GM12878 (cell line): Measurements from ENCODE around the gene INHBE. TPM values are rescaled to one million over a fixed set of nuclear protein-coding genes. Genes with fewer than 3 reads are reported as not detected.
A peak's percentile ranks its signal among the peaks of the same experiment; 100 is the strongest.

Source experiments
- BMI1 ChIP-seq: fragments of 450-650 bp; IDR thresholded peaks from 2 replicates; pipeline ENCODE4 v1.6.1; 2016; ENCODE audit warnings: mild to moderate bottlenecking, moderate library complexity, borderline replicate concordance
- CBX3 ChIP-seq: fragments of 200-600 bp; sonication (generic); IDR thresholded peaks from 2 replicates; pipeline ENCODE4 v1.6.1; 2016; ENCODE audit warnings: low read depth, borderline replicate concordance
- EED ChIP-seq: sonication (generic); IDR thresholded peaks from 2 replicates; pipeline ENCODE4 v1.6.1; 2016; ENCODE audit warnings: antibody characterized with exemption, low read depth
- ETV6 ChIP-seq, 2 experiments: fragments of 450-650 bp in 1 of 2; IDR thresholded peaks in 1 of 2; conservative IDR thresholded peaks in 1 of 2; 2 replicates each; pipeline ENCODE4 v1.6.1; 2014; ENCODE audit warnings: antibody characterized with exemption in 1 of 2, borderline replicate concordance in 1 of 2, low read depth in 1 of 2, mild to moderate bottlenecking in 1 of 2, moderate library complexity in 1 of 2
- FOXK2 ChIP-seq: fragments of 450-650 bp; IDR thresholded peaks from 2 replicates; pipeline ENCODE4 v1.6.1; 2017; ENCODE audit warnings: mild to moderate bottlenecking, moderate library complexity
- HCFC1 ChIP-seq: fragments of 150-350 bp; IDR thresholded peaks from 2 replicates; pipeline ENCODE4 v1.6.1; 2014; ENCODE audit warnings: low read length
- IKZF1 ChIP-seq: fragments of 450-650 bp; conservative IDR thresholded peaks from 2 replicates; pipeline ENCODE4 v1.6.1; 2017; ENCODE audit warnings: antibody characterized with exemption, mild to moderate bottlenecking
- IRF4 ChIP-seq: IDR thresholded peaks from 2 replicates; pipeline ENCODE4 v1.6.1; 2011; ENCODE audit warnings: low read depth, low read length
- MEF2A ChIP-seq: IDR thresholded peaks from 2 replicates; pipeline ENCODE4 v1.6.1; 2011; ENCODE audit warnings: low read depth, mild to moderate bottlenecking, low read length, moderate library complexity; ENCODE audit not compliant: insufficient read depth
- MXI1 ChIP-seq: fragments of 150-350 bp; IDR thresholded peaks from 2 replicates; pipeline ENCODE4 v1.6.1; 2011; ENCODE audit warnings: low read depth, mild to moderate bottlenecking, inconsistent platforms, low read length, improper control_type of control experiment
- POLR2A ChIP-seq: IDR thresholded peaks from 2 replicates; pipeline ENCODE4 v1.6.1; 2011; ENCODE audit warnings: low read depth, mild to moderate bottlenecking, low read length
- ZNF274 ChIP-seq: IDR thresholded peaks from one replicate; pipeline ENCODE4 v1.8.0; 2011; ENCODE audit not compliant: insufficient read length, insufficient read depth
- polyA plus RNA-seq, 11 experiments: library from polyadenylated mRNA; depleted of rRNA in 4 of 11; unstranded in 6 of 11; stranded (reverse) in 5 of 11; fragments of >200 nt; fragmentation: Nextera tagmentation in 4 of 11; fragmentation: Illumina TruSeq in 1 of 11; extraction: Ambion mirVana in 4 of 11; extraction: Trizol in 1 of 11; gene quantifications; 1 replicate in 1 of 11; 2 replicates in 10 of 11; pipeline versions ENCODE4 v1.2.1 to v1.2.3, GENCODE V29; 2011 to 2016; ENCODE audit warnings: inconsistent platforms in 2 of 11, missing spikeins in 2 of 11, low read depth in 1 of 11
- total RNA-seq, 4 experiments: library from RNA; depleted of rRNA in 3 of 4; stranded (reverse); fragments of >200 nt in 3 of 4; fragmentation: Illumina TruSeq in 1 of 4; extraction: Trizol in 1 of 4; gene quantifications; 2 replicates each; pipeline versions ENCODE4 v1.2.1 to v1.2.3, GENCODE V29; 2013 to 2021
- TF ChIP-seq, protein P1 (sequence below): fragments of 450-650 bp; IDR thresholded peaks from 2 replicates; pipeline ENCODE4 v1.6.1; 2017; ENCODE audit warnings: mild to moderate bottlenecking
- TF ChIP-seq, protein P2 (sequence below): fragments of 450-650 bp; IDR thresholded peaks from 2 replicates; pipeline ENCODE4 v1.6.1; 2017; ENCODE audit warnings: antibody characterized with exemption, mild to moderate bottlenecking, moderate library complexity
- TF ChIP-seq, protein P3 (sequence below): fragments of 450-650 bp; IDR thresholded peaks from 2 replicates; pipeline ENCODE4 v1.6.1; 2018; ENCODE audit warnings: borderline replicate concordance, mild to moderate bottlenecking; ENCODE audit not compliant: partially characterized antibody
- TF ChIP-seq, protein P4 (sequence below): fragments of 450-650 bp; formaldehyde crosslinking; IDR thresholded peaks from 2 replicates; pipeline ENCODE4 v1.4.0; 2022; ENCODE audit warnings: mild to moderate bottlenecking, moderate library complexity
- TF ChIP-seq, protein P5 (sequence below): IDR thresholded peaks from 2 replicates; pipeline ENCODE4 v1.6.1; 2011; ENCODE audit warnings: borderline replicate concordance, low read depth, mild to moderate bottlenecking, moderate library complexity, low read length; ENCODE audit not compliant: insufficient read depth, poor library complexity, severe bottlenecking

INHBE gene
- total and polyA plus RNA-seq, 10 of the 15 experiments (the other 5 are each of a cell fraction or from before 2014, with no cell fraction given) = 0.09 to 2.5 (median 0.37) TPM

DNA sequence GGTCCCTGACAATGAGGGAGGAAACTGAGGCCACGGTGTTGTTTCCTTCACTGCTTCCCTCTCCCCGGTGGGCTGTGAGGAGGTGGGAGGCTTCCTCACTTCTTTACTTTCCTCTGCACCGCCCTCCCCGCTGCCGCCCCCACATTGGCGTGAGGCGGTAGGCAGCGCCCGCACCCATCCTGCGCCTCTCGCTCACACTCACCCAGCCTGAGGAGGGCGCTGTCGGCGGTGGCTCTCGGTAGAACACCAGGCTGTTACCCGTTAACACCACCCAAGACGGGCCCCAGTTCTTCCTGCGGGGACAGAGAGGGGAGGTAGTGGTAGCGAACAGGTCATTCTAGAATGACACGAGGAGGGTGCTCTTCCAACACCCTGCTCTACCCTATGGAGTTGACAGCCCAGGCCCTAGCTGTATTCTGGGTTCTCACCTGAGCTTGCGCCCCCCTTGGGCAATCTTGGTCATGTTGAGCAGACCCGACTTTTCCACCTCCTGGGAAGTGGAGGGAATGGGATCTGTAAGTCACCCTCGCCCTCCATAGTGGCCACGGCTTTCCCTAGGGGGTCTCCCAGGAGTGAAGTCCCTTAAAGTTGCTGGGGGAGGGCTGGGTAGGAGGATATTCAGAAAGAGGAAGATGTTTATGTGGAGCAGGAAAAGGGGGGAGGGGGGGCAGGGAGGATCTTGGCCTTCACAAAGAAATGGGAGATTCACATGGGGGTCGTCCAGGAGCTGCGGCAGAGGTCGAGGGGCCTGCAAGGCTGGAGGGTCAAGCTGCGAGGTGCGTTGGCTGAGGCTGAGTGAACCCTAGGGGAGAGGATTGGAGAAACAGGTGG lies 21.3 kb downstream of the INHBE start (continued):
- TF ChIP-seq, protein P1, sequence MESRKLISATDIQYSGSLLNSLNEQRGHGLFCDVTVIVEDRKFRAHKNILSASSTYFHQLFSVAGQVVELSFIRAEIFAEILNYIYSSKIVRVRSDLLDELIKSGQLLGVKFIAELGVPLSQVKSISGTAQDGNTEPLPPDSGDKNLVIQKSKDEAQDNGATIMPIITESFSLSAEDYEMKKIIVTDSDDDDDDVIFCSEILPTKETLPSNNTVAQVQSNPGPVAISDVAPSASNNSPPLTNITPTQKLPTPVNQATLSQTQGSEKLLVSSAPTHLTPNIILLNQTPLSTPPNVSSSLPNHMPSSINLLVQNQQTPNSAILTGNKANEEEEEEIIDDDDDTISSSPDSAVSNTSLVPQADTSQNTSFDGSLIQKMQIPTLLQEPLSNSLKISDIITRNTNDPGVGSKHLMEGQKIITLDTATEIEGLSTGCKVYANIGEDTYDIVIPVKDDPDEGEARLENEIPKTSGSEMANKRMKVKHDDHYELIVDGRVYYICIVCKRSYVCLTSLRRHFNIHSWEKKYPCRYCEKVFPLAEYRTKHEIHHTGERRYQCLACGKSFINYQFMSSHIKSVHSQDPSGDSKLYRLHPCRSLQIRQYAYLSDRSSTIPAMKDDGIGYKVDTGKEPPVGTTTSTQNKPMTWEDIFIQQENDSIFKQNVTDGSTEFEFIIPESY = no peak
- peak; percentile 56; the same call in 1 of the 2 replicates for TF ChIP-seq EED
- no peak for TF ChIP-seq ZNF274
- TF ChIP-seq, protein P2, sequence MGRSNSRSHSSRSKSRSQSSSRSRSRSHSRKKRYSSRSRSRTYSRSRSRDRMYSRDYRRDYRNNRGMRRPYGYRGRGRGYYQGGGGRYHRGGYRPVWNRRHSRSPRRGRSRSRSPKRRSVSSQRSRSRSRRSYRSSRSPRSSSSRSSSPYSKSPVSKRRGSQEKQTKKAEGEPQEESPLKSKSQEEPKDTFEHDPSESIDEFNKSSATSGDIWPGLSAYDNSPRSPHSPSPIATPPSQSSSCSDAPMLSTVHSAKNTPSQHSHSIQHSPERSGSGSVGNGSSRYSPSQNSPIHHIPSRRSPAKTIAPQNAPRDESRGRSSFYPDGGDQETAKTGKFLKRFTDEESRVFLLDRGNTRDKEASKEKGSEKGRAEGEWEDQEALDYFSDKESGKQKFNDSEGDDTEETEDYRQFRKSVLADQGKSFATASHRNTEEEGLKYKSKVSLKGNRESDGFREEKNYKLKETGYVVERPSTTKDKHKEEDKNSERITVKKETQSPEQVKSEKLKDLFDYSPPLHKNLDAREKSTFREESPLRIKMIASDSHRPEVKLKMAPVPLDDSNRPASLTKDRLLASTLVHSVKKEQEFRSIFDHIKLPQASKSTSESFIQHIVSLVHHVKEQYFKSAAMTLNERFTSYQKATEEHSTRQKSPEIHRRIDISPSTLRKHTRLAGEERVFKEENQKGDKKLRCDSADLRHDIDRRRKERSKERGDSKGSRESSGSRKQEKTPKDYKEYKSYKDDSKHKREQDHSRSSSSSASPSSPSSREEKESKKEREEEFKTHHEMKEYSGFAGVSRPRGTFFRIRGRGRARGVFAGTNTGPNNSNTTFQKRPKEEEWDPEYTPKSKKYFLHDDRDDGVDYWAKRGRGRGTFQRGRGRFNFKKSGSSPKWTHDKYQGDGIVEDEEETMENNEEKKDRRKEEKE = no peak
- TF ChIP-seq, protein P3, sequence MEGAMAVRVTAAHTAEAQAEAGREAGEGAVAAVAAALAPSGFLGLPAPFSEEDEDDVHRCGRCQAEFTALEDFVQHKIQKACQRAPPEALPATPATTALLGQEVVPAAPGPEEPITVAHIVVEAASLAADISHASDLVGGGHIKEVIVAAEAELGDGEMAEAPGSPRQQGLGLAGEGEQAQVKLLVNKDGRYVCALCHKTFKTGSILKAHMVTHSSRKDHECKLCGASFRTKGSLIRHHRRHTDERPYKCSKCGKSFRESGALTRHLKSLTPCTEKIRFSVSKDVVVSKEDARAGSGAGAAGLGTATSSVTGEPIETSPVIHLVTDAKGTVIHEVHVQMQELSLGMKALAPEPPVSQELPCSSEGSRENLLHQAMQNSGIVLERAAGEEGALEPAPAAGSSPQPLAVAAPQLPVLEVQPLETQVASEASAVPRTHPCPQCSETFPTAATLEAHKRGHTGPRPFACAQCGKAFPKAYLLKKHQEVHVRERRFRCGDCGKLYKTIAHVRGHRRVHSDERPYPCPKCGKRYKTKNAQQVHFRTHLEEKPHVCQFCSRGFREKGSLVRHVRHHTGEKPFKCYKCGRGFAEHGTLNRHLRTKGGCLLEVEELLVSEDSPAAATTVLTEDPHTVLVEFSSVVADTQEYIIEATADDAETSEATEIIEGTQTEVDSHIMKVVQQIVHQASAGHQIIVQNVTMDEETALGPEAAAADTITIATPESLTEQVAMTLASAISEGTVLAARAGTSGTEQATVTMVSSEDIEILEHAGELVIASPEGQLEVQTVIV = no peak
- no peak for TF ChIP-seq BMI1
- TF ChIP-seq, protein P4, sequence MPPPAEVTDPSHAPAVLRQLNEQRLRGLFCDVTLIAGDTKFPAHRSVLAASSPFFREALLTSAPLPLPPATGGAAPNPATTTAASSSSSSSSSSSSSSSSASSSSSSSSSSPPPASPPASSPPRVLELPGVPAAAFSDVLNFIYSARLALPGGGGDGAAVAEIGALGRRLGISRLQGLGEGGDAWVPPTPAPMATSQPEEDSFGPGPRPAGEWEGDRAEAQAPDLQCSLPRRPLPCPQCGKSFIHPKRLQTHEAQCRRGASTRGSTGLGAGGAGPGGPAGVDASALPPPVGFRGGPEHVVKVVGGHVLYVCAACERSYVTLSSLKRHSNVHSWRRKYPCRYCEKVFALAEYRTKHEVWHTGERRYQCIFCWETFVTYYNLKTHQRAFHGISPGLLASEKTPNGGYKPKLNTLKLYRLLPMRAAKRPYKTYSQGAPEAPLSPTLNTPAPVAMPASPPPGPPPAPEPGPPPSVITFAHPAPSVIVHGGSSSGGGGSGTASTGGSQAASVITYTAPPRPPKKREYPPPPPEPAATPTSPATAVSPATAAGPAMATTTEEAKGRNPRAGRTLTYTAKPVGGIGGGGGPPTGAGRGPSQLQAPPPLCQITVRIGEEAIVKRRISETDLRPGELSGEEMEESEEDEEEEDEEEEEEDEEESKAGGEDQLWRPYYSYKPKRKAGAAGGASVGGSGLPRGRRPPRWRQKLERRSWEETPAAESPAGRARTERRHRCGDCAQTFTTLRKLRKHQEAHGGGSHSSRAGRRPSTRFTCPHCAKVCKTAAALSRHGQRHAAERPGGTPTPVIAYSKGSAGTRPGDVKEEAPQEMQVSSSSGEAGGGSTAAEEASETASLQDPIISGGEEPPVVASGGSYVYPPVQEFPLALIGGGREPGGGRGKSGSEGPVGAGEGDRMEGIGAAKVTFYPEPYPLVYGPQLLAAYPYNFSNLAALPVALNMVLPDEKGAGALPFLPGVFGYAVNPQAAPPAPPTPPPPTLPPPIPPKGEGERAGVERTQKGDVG (CRISPR knock-in tag) = no peak
- peak; percentile 32; the same call in 1 of the 2 replicates for TF ChIP-seq HCFC1
- TF ChIP-seq POLR2A = peak; percentile 73
- TF ChIP-seq IKZF1 = peak; percentile 77
- TF ChIP-seq IRF4 = no peak
- TF ChIP-seq, protein P5, sequence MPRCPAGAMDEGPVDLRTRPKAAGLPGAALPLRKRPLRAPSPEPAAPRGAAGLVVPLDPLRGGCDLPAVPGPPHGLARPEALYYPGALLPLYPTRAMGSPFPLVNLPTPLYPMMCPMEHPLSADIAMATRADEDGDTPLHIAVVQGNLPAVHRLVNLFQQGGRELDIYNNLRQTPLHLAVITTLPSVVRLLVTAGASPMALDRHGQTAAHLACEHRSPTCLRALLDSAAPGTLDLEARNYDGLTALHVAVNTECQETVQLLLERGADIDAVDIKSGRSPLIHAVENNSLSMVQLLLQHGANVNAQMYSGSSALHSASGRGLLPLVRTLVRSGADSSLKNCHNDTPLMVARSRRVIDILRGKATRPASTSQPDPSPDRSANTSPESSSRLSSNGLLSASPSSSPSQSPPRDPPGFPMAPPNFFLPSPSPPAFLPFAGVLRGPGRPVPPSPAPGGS = no peak
- no peak for TF ChIP-seq MEF2A
- 0 out of 2 replicates have a peak, but pooled peaks have one; percentile 29 for TF ChIP-seq MXI1
- no peak for TF ChIP-seq ETV6 (conservative IDR thresholded peaks at IDR 0.05 in 1 of 2, IDR thresholded peaks at IDR 0.05 in 1 of 2; ENCODE audit: borderline replicate concordance in 1 of 2, low read depth in 1 of 2)
- no peak for TF ChIP-seq CBX3
- TF ChIP-seq FOXK2 = no peak
